PC-3 (cell line): ENCODE data around the gene CLDN18. TPM values are rescaled to one million over a fixed set of nuclear protein-coding genes. Genes with fewer than 3 reads are reported as not detected.

Experiments
- ATAC-seq: fragments of 200-7000 bp; cut with Tn5 transposase; 2 replicates; pipeline ENCODE4 v1.9.1; 2020; ENCODE audit warnings: mild to moderate bottlenecking, moderate library complexity
- BruUV-seq: library from RNA; stranded (reverse); fragments of 400-500 nt; replicated peaks from 2 replicates; lab custom pipeline; 2021; lab: Mats Ljungman, UMichigan
- CTCF ChIA-PET: fragments of 300-600 bp; sonication (Branson Sonifier 250); formaldehyde crosslinking; loops from one replicate; lab custom pipeline; 2022; ENCODE audit warnings: antibody characterized with exemption; lab: Charles Lee
- POLR2A ChIA-PET: fragments of 300-600 bp; sonication (Branson Sonifier 250); formaldehyde crosslinking; loops from one replicate; lab custom pipeline; 2022; ENCODE audit warnings: antibody characterized with exemption; ENCODE audit not compliant: unreplicated experiment; lab: Charles Lee
- DNase-seq: peaks from one replicate; pipeline ENCODE4 v3.0.0-alpha.2; 2015
- H2AFZ ChIP-seq: fragments of 300-600 bp; sonication (generic); 2 replicates; pipeline ENCODE4 v1.6.0; 2016; ENCODE audit warnings: antibody characterized with exemption, low read length
- H3F3A ChIP-seq: fragments of 300-600 bp; sonication (generic); one replicate; pipeline ENCODE4 v1.6.0; 2017; ENCODE audit warnings: antibody characterized with exemption, low read length, control low read depth, mild to moderate bottlenecking; ENCODE audit not compliant: unreplicated experiment
- H3K27ac ChIP-seq: fragments of 300-600 bp; sonication (generic); 2 replicates; pipeline ENCODE4 v1.5.1; 2016; ENCODE audit warnings: mild to moderate bottlenecking, low read length
- H3K27me3 ChIP-seq: fragments of 300-600 bp; sonication (generic); 2 replicates; pipeline ENCODE4 v1.6.1; 2016; ENCODE audit warnings: low read length, mixed read lengths
- H3K36me3 ChIP-seq: fragments of 300-600 bp; sonication (generic); 2 replicates; pipeline ENCODE4 v1.6.1; 2016; ENCODE audit warnings: low read depth, mixed run types, low read length, mixed read lengths
- H3K4me1 ChIP-seq: fragments of 300-600 bp; sonication (generic); 2 replicates; pipeline ENCODE4 v1.5.1; 2016; ENCODE audit warnings: low read length; ENCODE audit not compliant: insufficient read depth
- H3K4me2 ChIP-seq: fragments of 300-600 bp; sonication (generic); 2 replicates; pipeline ENCODE4 v1.6.0; 2016; ENCODE audit warnings: low read length
- H3K4me3 ChIP-seq: fragments of 300-600 bp; sonication (generic); 2 replicates; pipeline ENCODE4 v1.5.1; 2016; ENCODE audit warnings: mild to moderate bottlenecking, low read length, mixed read lengths
- H3K79me2 ChIP-seq: fragments of 300-600 bp; sonication (generic); 2 replicates; pipeline ENCODE4 v1.6.1; 2017; ENCODE audit warnings: low read length, mixed read lengths
- H3K9ac ChIP-seq: fragments of 300-600 bp; sonication (generic); 2 replicates; pipeline ENCODE4 v1.6.0; 2016; ENCODE audit warnings: mild to moderate bottlenecking, low read length
- H3K9me2 ChIP-seq: fragments of 300-600 bp; sonication (generic); replicated peaks from 2 replicates; pipeline ENCODE4 v1.6.1; 2016; ENCODE audit warnings: mixed run types, low read length, mixed read lengths
- H3K9me3 ChIP-seq: fragments of 300-600 bp; sonication (generic); 2 replicates; pipeline ENCODE4 v1.6.1; 2016; ENCODE audit warnings: low read length, mixed read lengths
- H4K20me1 ChIP-seq: fragments of 300-600 bp; sonication (generic); 2 replicates; pipeline ENCODE4 v1.6.1; 2016; ENCODE audit warnings: low read length, mixed read lengths
- CTCF ChIP-seq: fragments of 300-600 bp; sonication (generic); conservative IDR thresholded peaks from 2 replicates; pipeline ENCODE4 v1.5.1; 2017; ENCODE audit warnings: antibody characterized with exemption, low read depth, mild to moderate bottlenecking, low read length
- EZH2 ChIP-seq: fragments of 300-600 bp; sonication (generic); IDR thresholded peaks from one replicate; pipeline ENCODE4 v1.6.1; 2017; ENCODE audit warnings: antibody characterized with exemption, mild to moderate bottlenecking, low read length; ENCODE audit not compliant: unreplicated experiment
- EZH2phosphoT487 ChIP-seq: fragments of 300-600 bp; sonication (generic); IDR thresholded peaks from 2 replicates; pipeline ENCODE4 v1.6.1; 2018; ENCODE audit warnings: mild to moderate bottlenecking, antibody characterized with exemption, low read length, borderline replicate concordance
- intact Hi-C: fragments of 100-400 bp; cut with micrococcal nuclease; formaldehyde crosslinking; loops from 2 replicates; pipeline ENCODE4 v1.9.0; 2023
- total RNA-seq: library from RNA; depleted of rRNA; stranded (reverse); fragments of >200 nt; gene quantifications from 2 replicates; pipeline ENCODE4 v1.2.3, GENCODE V29; 2014

The CLDN18 gene
- total RNA-seq, 1 experiment from 2014 or later, result not detected

- no peak for DNase-seq
- ChIA-PET POLR2A (interaction anchor here (0.7 kb wide), 1 partner anchor 291 kb away, joined by 3 read pairs; no protein-coding TSS in a partner anchor), CTCF (no interaction called here)
- intact Hi-C loops, result loop anchor here (5.0 kb wide), 1 partner anchor 932 kb away; no protein-coding TSS in a partner anchor
- Histone ChIP-seq H3K4me3 (no peak overlapping the region), H3K36me3 (no peaks in the 10 kb centered on the region), H3F3A (no peaks in the 10 kb centered on the region), H3K9me3 (no peaks in the 10 kb centered on the region), H3K4me2 (no peak overlapping the region), H3K9me2 (no peaks in the 10 kb centered on the region), H3K9ac (no peak overlapping the region), H2AFZ (no peak overlapping the region), H4K20me1 (no peaks in the 10 kb centered on the region), H3K27me3 (no peaks in the 10 kb centered on the region), H3K27ac (no peak overlapping the region), H3K79me2 (no peaks in the 10 kb centered on the region), H3K4me1 (no peaks in the 10 kb centered on the region)
- no peak for TF ChIP-seq EZH2
- no peak for ATAC-seq
- BruUV-seq, result no TSS peak
Observed at GRCh38 chr3:138054057-138054456, 44.1 kb downstream of the CLDN18 start.

GRCh38 chr3:138057384-138057783, 47.4 kb downstream of the CLDN18 start:
- intact Hi-C loops, result no loop called here
- Histone ChIP-seq H3K36me3 (no peaks in the 10 kb centered on the region), H2AFZ (no peak overlapping the region), H3K4me1 (no peaks in the 10 kb centered on the region), H3K27ac (no peak overlapping the region), H3K27me3 (no peaks in the 10 kb centered on the region), H3K4me3 (no peak overlapping the region), H3K9me3 (no peaks in the 10 kb centered on the region), H3K9ac (no peak overlapping the region), H3K9me2 (no peaks in the 10 kb centered on the region), H4K20me1 (no peaks in the 10 kb centered on the region), H3F3A (no peaks in the 10 kb centered on the region), H3K79me2 (no peaks in the 10 kb centered on the region), H3K4me2 (no peak overlapping the region)
- DNase-seq (no peak), ATAC-seq (no peak)
- TF ChIP-seq EZH2 (no peak), CTCF (no peak), EZH2phosphoT487 (no peak)
- ChIA-PET POLR2A (no interaction called here), CTCF (no interaction called here)
- no TSS peak for BruUV-seq

GRCh38 chr3:138059261-138059660, 49.3 kb downstream of the CLDN18 start:
- ATAC-seq, result no peak
- H3K27ac ChIP-seq, result no peak overlapping the region
- no peaks in the 10 kb centered on the region for H3K9me3 ChIP-seq
- BruUV-seq, result no TSS peak
- DNase-seq, result no peak
- H3K27me3 ChIP-seq, result no peaks in the 10 kb centered on the region
- intact Hi-C loops, result no loop called here
- H4K20me1 ChIP-seq, result no peaks in the 10 kb centered on the region
- no peaks in the 10 kb centered on the region for H3K9me2 ChIP-seq
- POLR2A ChIA-PET, result no interaction called here
- no peaks in the 10 kb centered on the region for H3K36me3 ChIP-seq
- no peak overlapping the region for H3K4me2 ChIP-seq
- H2AFZ ChIP-seq, result no peak overlapping the region
- CTCF ChIA-PET, result no interaction called here
- no peaks in the 10 kb centered on the region for H3K4me1 ChIP-seq
- no peak overlapping the region for H3K9ac ChIP-seq
- H3K4me3 ChIP-seq, result no peak overlapping the region
- H3K79me2 ChIP-seq, result no peaks in the 10 kb centered on the region
- no peaks in the 10 kb centered on the region for H3F3A ChIP-seq
- TF ChIP-seq EZH2, result no peak
- TF ChIP-seq EZH2phosphoT487, result no peak
- no peak for TF ChIP-seq CTCF
